GM12864 (cell line): ENCODE results near the gene SMURF1.

Experiments used
- DNase-seq: peaks from one replicate; pipeline ENCODE4 v3.0.0-alpha.2; 2011; ENCODE audit warnings: low read depth
- H3K4me3 ChIP-seq: 2 replicates; pipeline ENCODE4 v1.5.1; 2011; ENCODE audit warnings: mild to moderate bottlenecking, low read depth, low read length, control low read depth
- TF ChIP-seq, protein P1 (sequence below): IDR thresholded peaks from 2 replicates; pipeline ENCODE4 v1.5.1; 2011; ENCODE audit warnings: low read depth, mild to moderate bottlenecking, moderate library complexity, low read length, control low read depth, inconsistent platforms; ENCODE audit errors: missing control alignments

SMURF1 gene

DNA sequence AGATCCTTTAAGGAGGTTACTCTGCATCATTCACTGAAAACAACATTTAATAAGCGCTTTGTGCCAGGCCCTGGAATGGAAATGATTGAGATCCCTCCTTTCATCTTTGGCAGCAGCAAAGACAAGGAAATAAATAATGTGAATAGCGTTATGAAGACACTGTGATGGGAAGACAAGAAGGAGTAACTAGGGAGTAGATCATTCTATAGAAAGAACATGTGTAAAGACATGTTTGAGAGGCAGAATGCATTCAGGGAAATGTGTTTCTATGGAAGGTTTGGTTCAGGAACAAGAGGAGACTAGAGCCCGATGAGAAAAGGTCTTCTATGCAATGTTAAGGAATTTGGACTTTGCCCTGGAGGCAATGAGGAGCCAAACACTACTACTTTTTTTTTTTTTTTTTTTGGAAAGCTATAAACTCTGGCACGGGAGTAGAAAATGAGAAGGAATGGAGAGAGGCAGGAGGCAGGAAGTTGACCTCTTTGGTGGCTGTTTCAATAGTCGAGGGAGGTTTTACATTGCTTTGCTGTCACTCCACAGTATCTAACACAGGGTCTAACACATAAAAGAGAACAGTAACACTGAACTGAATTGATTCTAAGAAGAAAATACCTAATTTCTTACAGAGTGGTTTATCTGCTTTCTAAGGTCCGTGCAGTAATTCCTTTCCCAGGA, 44.9 kb downstream of the SMURF1 start:
- no peak overlapping the region for H3K4me3 ChIP-seq
- TF ChIP-seq, protein P1, sequence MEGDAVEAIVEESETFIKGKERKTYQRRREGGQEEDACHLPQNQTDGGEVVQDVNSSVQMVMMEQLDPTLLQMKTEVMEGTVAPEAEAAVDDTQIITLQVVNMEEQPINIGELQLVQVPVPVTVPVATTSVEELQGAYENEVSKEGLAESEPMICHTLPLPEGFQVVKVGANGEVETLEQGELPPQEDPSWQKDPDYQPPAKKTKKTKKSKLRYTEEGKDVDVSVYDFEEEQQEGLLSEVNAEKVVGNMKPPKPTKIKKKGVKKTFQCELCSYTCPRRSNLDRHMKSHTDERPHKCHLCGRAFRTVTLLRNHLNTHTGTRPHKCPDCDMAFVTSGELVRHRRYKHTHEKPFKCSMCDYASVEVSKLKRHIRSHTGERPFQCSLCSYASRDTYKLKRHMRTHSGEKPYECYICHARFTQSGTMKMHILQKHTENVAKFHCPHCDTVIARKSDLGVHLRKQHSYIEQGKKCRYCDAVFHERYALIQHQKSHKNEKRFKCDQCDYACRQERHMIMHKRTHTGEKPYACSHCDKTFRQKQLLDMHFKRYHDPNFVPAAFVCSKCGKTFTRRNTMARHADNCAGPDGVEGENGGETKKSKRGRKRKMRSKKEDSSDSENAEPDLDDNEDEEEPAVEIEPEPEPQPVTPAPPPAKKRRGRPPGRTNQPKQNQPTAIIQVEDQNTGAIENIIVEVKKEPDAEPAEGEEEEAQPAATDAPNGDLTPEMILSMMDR: no peak
- DNase-seq: no peak

DNA sequence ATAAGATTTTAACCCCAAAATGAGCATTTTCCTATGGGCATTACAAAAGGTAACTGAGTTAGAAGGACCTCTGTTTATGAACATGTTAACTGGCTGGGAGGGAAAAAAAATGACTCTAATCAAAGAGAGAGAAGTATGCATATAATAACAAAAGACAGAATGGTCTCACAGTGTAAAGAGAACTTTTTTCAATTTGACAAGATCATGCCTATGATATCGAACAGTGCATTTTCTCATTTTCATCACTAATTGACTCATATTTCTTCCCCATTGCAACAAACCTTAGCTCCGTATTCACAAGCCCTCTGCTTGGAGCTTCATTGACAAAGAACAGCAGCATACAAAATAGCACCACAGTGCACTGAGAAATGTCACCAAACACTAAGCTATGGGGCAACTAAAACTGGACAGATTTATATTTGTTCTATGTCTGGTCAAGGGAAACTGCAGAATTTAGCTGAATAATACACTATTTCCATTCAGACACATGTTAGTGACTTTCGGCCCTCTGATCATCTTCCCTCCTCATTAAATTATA, 45.6 kb downstream of the SMURF1 start:
- no peak overlapping the region for H3K4me3 ChIP-seq
- TF ChIP-seq, protein P1: no peak
- no peak for DNase-seq

DNA sequence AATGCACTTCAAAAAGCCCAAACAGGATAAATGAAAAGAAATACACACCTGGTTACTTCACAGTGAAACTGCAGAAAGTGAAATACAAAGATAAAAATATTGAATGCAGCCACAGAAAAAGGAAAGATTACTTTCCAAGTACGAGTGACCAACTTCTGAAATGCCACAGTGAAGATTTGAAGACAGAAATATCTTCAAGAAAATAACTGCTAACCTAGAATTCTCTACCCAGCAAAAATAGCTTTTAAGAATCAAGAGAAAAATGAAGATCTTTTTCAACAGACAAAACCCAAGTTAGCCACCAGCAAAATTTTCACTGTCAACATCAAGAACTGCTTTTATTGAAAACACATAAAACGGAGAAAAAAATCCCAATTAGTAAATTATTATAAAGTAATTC, 46.2 kb downstream of the SMURF1 start:
- H3K4me3 ChIP-seq: no peak overlapping the region
- no peak for DNase-seq
- TF ChIP-seq, protein P1: no peak

DNA sequence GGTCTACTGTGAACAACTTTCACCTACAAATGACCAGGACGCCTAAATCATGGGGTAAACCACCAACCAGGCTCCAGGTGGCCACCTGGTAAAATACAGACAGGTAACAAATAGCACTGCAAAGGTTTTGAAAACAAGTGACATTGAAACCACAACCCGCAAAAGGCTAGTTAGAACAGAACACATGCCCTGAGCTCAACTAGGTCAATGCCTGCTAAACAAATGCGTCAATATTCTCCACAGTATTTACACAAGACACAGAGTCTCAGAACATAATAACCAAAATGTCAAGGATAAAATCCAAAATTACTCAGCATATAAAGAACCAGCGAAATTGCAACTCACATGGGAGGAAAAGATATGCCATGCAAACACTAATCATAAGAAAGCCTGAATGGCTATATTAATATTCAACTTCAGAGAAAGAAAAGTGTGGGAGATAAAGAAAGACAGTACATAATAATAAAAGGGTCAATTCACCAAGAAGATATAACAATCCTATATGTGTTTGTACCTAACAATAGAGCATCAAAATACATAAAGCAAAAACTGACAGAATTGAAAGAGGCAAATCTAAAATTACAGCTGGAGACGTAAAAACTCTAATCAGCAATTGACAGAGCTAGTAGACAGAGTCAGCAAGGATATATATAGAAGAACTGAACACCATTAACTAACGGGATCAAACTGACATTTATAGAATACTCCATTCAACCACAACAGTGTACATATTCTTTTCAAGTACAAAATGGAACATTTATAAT, 47.6 kb downstream of the SMURF1 start:
- TF ChIP-seq, protein P1: no peak

DNA sequence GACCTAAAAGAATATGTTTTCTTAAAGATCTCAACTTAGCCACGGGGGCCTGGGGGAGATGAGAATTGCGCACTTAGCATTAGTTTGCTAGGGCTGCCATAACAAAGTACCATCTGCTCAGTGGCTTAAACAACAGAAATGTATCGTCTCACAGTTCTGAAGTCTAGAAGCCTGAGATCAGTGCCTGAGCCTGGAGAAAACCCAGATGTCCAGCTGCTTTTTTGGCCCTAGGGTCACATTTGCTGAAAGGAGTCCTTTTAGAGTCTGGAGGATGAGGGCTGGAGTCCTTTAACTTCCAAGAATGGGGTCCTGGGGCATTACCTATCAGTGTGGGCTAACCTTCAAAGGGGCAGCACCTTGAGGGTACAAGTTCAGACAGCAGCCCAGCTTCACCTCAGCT, 48.2 kb downstream of the SMURF1 start:
- DNase-seq: no peak
- no peak overlapping the region for H3K4me3 ChIP-seq
- TF ChIP-seq, protein P1: no peak

More for the DNA sequence above, 47.6 kb downstream of the SMURF1 start:
- DNase-seq: no peak
- no peak overlapping the region for H3K4me3 ChIP-seq

DNA sequence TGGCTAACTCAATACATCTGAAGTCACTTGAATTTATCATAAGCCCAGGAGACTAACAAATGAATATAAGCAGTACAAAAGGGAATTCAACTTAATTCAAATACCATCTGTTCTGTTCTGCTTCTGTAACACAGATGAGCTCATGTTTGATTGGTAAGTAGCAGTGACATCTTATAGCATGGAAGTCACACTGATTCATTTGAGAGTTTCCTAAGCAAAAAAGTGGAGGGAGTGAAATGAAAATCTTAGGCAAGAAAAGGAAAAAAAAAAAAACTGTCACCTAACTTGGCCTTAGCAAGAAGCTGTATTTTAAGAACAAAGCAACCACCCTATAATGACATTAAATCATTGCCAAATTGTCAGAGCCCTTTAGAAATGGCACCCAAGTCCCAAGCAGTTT, 49.5 kb downstream of the SMURF1 start:
- H3K4me3 ChIP-seq: no peak overlapping the region
- no peak for DNase-seq
- TF ChIP-seq, protein P1: no peak
